ENCODE data around the gene LCN12.

The LCN12 gene

DNA sequence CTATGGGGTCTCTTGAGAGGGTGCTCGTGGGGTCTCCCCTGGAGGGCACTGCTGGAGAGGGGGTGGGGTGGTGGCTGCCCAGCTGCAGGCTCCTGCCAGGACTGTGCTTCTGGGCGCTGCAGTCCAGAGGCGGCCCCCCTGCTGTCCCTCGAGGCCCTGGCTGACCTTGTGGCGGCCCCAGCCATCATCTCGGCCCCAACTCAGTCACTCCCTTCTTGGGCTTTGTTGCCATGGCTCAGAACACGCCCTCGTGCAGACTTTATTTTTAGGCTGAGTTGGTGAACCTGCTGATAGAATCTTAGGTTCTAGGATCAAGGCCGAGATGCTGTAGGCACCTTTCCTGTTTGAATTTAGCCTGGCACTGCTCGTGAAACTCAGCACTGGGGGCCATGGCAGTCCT, 30.4 kb upstream of the LCN12 start:
- H3K27me3 ChIP-seq (ENCODE audit: insufficient read depth, poor library complexity, severe bottlenecking): no peaks in the 10 kb centered on the region
- H3K4me3 ChIP-seq (replicated peaks; ENCODE audit: insufficient read depth, low read length): no peak overlapping the region
- no peak for DNase-seq (ENCODE audit: low read depth in 1 of 2, low spot score in 1 of 2)
- TF ChIP-seq, protein P1, sequence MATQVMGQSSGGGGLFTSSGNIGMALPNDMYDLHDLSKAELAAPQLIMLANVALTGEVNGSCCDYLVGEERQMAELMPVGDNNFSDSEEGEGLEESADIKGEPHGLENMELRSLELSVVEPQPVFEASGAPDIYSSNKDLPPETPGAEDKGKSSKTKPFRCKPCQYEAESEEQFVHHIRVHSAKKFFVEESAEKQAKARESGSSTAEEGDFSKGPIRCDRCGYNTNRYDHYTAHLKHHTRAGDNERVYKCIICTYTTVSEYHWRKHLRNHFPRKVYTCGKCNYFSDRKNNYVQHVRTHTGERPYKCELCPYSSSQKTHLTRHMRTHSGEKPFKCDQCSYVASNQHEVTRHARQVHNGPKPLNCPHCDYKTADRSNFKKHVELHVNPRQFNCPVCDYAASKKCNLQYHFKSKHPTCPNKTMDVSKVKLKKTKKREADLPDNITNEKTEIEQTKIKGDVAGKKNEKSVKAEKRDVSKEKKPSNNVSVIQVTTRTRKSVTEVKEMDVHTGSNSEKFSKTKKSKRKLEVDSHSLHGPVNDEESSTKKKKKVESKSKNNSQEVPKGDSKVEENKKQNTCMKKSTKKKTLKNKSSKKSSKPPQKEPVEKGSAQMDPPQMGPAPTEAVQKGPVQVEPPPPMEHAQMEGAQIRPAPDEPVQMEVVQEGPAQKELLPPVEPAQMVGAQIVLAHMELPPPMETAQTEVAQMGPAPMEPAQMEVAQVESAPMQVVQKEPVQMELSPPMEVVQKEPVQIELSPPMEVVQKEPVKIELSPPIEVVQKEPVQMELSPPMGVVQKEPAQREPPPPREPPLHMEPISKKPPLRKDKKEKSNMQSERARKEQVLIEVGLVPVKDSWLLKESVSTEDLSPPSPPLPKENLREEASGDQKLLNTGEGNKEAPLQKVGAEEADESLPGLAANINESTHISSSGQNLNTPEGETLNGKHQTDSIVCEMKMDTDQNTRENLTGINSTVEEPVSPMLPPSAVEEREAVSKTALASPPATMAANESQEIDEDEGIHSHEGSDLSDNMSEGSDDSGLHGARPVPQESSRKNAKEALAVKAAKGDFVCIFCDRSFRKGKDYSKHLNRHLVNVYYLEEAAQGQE (IDR thresholded peaks at IDR 0.05; ENCODE audit: insufficient replicate concordance, low read depth): no peak
- no peak for TF ChIP-seq POLR2AphosphoS5 (IDR thresholded peaks at IDR 0.05; ENCODE audit: low read depth)
- TF ChIP-seq SPI1 (IDR thresholded peaks at IDR 0.05; ENCODE audit: borderline replicate concordance, low read depth): no peak
- TF ChIP-seq GABPA (IDR thresholded peaks at IDR 0.05; ENCODE audit: low read depth): no peak
- H3K27ac ChIP-seq (replicated peaks): no peak overlapping the region

DNA sequence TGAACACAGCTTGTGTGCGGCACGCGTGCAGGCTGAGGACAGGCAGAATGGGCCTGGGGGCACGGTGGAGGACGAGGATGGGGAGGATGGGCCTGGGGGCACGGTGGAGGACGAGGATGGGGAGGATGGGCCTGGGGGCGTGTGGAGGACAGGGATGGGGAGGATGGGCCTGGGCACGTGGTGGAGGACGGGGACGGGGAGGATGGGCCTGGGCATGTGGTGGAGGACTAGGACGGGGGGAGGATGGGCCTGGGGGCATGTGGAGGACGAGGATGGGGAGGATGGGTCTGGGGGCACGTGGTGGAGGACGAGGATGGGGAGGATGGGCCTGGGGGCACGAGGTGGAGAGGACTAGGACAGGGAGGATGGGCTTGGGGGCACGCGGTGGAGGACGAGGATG, 29.5 kb upstream of the LCN12 start:
- H3K27ac ChIP-seq (replicated peaks): no peak overlapping the region
- TF ChIP-seq, protein P1 (IDR thresholded peaks at IDR 0.05; ENCODE audit: insufficient replicate concordance, low read depth): no peak
- no peak for TF ChIP-seq GABPA (IDR thresholded peaks at IDR 0.05; ENCODE audit: low read depth)
- no peak for TF ChIP-seq CTCF (IDR thresholded peaks at IDR 0.05; ENCODE audit: insufficient read depth, low read length)
- TF ChIP-seq SPI1 (IDR thresholded peaks at IDR 0.05; ENCODE audit: borderline replicate concordance, low read depth): no peak
- no peak for TF ChIP-seq POLR2AphosphoS5 (IDR thresholded peaks at IDR 0.05; ENCODE audit: low read depth)
- H3K27me3 ChIP-seq (ENCODE audit: insufficient read depth, poor library complexity, severe bottlenecking): no peaks in the 10 kb centered on the region
- H3K4me3 ChIP-seq (replicated peaks; ENCODE audit: insufficient read depth, low read length): no peak overlapping the region
- no peak for DNase-seq (ENCODE audit: low read depth in 1 of 2, low spot score in 1 of 2)

GRCh38 chr9:136923881-136924280, 28.2 kb upstream of the LCN12 start:
- DNase-seq (ENCODE audit: low read depth in 1 of 2, low spot score in 1 of 2): no peak
- no peak overlapping the region for H3K4me3 ChIP-seq (replicated peaks; ENCODE audit: insufficient read depth, low read length)

More at GRCh38 chr9:136923881-136924280, 28.2 kb upstream of the LCN12 start:
- Histone ChIP-seq H3K27ac (replicated peaks) (no peak overlapping the region), H3K27me3 (ENCODE audit: insufficient read depth, poor library complexity, severe bottlenecking) (no peaks in the 10 kb centered on the region)
- TF ChIP-seq GABPA (IDR thresholded peaks at IDR 0.05; ENCODE audit: low read depth) (no peak), SPI1 (IDR thresholded peaks at IDR 0.05; ENCODE audit: borderline replicate concordance, low read depth) (no peak), CTCF (IDR thresholded peaks at IDR 0.05; ENCODE audit: insufficient read depth, low read length) (no peak), POLR2AphosphoS5 (IDR thresholded peaks at IDR 0.05; ENCODE audit: low read depth) (no peak)
- TF ChIP-seq, protein P1 (IDR thresholded peaks at IDR 0.05; ENCODE audit: insufficient replicate concordance, low read depth): no peak

Measured in HL-60 (cell line).